ENCODE measurements around the gene KAT7.

- TF ChIP-seq CTCF (IDR thresholded peaks at IDR 0.05 in 4 of 5, conservative IDR thresholded peaks at IDR 0.05 in 1 of 5) = no peak
- TF ChIP-seq POLR2A (IDR thresholded peaks at IDR 0.05) = no peak
Measured at GRCh38 chr17:49783791-49784190, 4.7 kb upstream of the KAT7 start.

All from gastrocnemius medialis (tissue), 4 donors.